HG03159 (cell line): ENCODE measurements around the gene MAGEF1.

ENCODE experiments used
- ATAC-seq: cut with Tn5 transposase; IDR thresholded peaks from one replicate; pipeline ENCODE4 v1.9.1; 2021; ENCODE audit warnings: mild to moderate bottlenecking, moderate library complexity; ENCODE audit not compliant: unreplicated experiment

The MAGEF1 gene

GRCh38 chr3:184691397-184692231, 20.2 kb downstream of the MAGEF1 start:
- ATAC-seq = no peak

- no peak for ATAC-seq
Observed at GRCh38 chr3:184690192-184690883, 21.5 kb downstream of the MAGEF1 start.

- no peak for ATAC-seq
Observed at GRCh38 chr3:184688882-184689271, 23.0 kb downstream of the MAGEF1 start.

- no peak for ATAC-seq
Observed at GRCh38 chr3:184688251-184688881, 23.5 kb downstream of the MAGEF1 start.

GRCh38 chr3:184687363-184688015, 24.4 kb downstream of the MAGEF1 start:
- ATAC-seq = no peak

GRCh38 chr3:184685646-184686045, 26.2 kb downstream of the MAGEF1 start:
- ATAC-seq = no peak

- ATAC-seq = no peak
Observed at GRCh38 chr3:184685055-184685454, 26.8 kb downstream of the MAGEF1 start.

- no peak for ATAC-seq
Observed at GRCh38 chr3:184683900-184684560, 27.8 kb downstream of the MAGEF1 start.

- no peak for ATAC-seq
Observed at GRCh38 chr3:184683234-184683633, 28.6 kb downstream of the MAGEF1 start.

GRCh38 chr3:184682671-184683070, 29.2 kb downstream of the MAGEF1 start:
- ATAC-seq = no peak

- ATAC-seq = no peak
Observed at GRCh38 chr3:184680385-184681345, 31.2 kb downstream of the MAGEF1 start.

- ATAC-seq = no peak
Observed at GRCh38 chr3:184679056-184679816, 32.6 kb downstream of the MAGEF1 start.

- ATAC-seq = no peak
Observed at GRCh38 chr3:184678317-184679055, 33.4 kb downstream of the MAGEF1 start.

GRCh38 chr3:184677344-184678316, 34.2 kb downstream of the MAGEF1 start:
- ATAC-seq = no peak

GRCh38 chr3:184676927-184677326, 34.9 kb downstream of the MAGEF1 start:
- ATAC-seq = no peak

- ATAC-seq = no peak
Observed at GRCh38 chr3:184674626-184675025, 37.2 kb downstream of the MAGEF1 start.
